IPS-20b (cell line): ENCODE measurements around the gene WBP2NL.

Experiments used
- H3K27ac ChIP-seq: one replicate; pipeline ENCODE4 v1.5.1; 2013; ENCODE audit warnings: low read length
- H3K27me3 ChIP-seq: 2 replicates; pipeline ENCODE4 v1.6.1; 2013; ENCODE audit warnings: mild to moderate bottlenecking, low read length, inconsistent platforms; ENCODE audit not compliant: insufficient read depth
- H3K36me3 ChIP-seq: 2 replicates; pipeline ENCODE4 v1.6.1; 2013; ENCODE audit warnings: low read depth, mild to moderate bottlenecking, inconsistent platforms, low read length, moderate library complexity; ENCODE audit not compliant: insufficient read depth
- H3K4me1 ChIP-seq: 2 replicates; pipeline ENCODE4 v1.6.1; 2013; ENCODE audit warnings: mild to moderate bottlenecking, control low read depth, inconsistent platforms, low read length, moderate library complexity; ENCODE audit not compliant: insufficient read depth
- H3K4me3 ChIP-seq: 2 replicates; pipeline ENCODE4 v1.5.1; 2013; ENCODE audit warnings: mild to moderate bottlenecking, low read length, inconsistent platforms
- H3K9ac ChIP-seq: 2 replicates; pipeline ENCODE4 v1.6.1; 2013; ENCODE audit warnings: low read depth, mild to moderate bottlenecking, inconsistent platforms, low read length, moderate library complexity
- H3K9me3 ChIP-seq: 2 replicates; pipeline ENCODE4 v1.6.1; 2013; ENCODE audit warnings: mild to moderate bottlenecking, low read depth, low read length, inconsistent platforms; ENCODE audit not compliant: insufficient read depth

WBP2NL gene

DNA sequence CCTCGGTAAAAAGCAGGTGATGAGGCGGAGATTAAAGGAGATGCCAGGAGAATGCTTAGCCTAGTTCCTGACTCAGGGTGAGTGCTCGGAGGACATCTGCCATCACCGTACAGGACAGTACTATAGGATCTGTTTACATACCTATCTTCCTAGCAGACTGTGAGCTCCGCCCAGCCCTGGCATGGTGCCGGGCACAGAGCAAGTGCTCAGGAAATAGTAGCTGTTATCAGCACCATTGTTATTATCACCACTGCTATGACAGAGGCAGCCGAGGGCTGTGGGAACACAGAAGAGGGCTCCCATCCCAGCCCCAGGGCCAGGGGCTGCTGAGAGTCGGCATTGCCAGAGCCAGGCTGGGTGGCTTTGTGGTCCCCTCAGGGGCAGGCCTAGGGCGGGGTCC, 30.0 kb upstream of the WBP2NL start:
- no peaks in the 10 kb centered on the region for H3K9me3 ChIP-seq
- H3K27me3 ChIP-seq = peaks cover 11% of the 10 kb centered on the region; the same call in 1 of the 2 replicates
- no peak overlapping the region for H3K27ac ChIP-seq
- no peak overlapping the region for H3K9ac ChIP-seq
- no peaks in the 10 kb centered on the region for H3K36me3 ChIP-seq
- peaks cover 2% of the 10 kb centered on the region; the same call in 1 of the 2 replicates for H3K4me1 ChIP-seq
- H3K4me3 ChIP-seq = no peak overlapping the region

DNA sequence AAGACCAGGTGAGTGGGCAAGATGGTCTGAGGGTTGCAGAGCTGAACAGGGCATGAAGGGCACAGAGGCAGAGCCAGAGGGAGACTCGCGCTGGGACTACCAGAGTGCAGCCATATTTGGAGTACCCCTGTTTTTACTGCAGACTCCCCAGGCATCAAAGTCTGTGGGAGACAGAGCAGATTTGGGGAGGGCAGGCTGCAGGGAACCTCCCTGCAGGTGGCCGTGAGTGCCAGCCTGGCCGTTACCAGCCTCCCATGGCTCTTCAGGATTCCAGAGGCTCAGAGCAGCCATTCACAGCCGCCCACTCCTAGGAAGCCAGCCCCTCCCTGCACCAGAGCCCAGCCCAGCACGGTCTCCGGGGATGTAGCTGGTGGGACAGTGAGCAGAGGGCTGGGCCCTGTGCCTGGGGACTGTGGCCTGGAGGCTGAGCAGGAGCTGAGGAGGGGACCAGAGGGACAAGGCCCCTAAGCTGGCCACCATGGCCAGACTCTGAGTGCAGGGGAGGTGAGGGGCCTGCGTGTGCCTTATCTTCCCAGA, 29.4 kb upstream of the WBP2NL start, which contains the start of gene SEPTIN3:
Gene SEPTIN3, plus strand, starts transcription at position 334 of the 537 bp plus-strand sequence. CDS start 2,050 bp downstream, outside the sequence.
- H3K4me1 ChIP-seq = no peaks in the 10 kb centered on the region; the same call in 1 of the 2 replicates
- no peak within 1 kb of the TSS for H3K9ac ChIP-seq
- H3K27ac ChIP-seq = no peak within 1 kb of the TSS
- H3K27me3 ChIP-seq = peaks cover 11% of the 10 kb centered on the region; the same call in 1 of the 2 replicates
- no peaks in the 10 kb centered on the region for H3K9me3 ChIP-seq
- no peak within 1 kb of the TSS for H3K4me3 ChIP-seq
- no peaks in the 10 kb centered on the region for H3K36me3 ChIP-seq

DNA sequence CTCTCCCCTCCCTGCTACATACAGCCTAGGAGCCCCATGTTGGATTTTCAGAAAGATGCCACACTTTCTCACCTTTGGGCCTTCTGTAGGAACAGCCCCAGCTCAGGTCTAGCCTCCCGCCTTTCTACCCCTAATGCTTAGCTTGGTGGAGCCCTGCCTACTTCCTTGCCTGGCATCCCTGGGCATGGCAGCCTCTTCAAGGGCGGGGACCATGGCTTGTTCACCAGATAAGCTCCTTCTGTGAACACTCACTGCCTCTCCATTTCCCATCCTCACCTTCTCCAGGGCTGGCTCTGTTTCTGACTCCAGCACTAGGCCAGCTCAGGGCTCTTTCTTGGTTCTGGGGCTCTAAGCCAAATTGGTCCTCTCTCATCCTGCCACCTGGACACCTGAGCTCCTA, 28.0 kb upstream of the WBP2NL start:
- no peak overlapping the region for H3K27ac ChIP-seq
- no peaks in the 10 kb centered on the region for H3K36me3 ChIP-seq
- H3K9me3 ChIP-seq = no peaks in the 10 kb centered on the region
- no peaks in the 10 kb centered on the region; the same call in 1 of the 2 replicates for H3K4me1 ChIP-seq
- peaks cover 22% of the 10 kb centered on the region for H3K27me3 ChIP-seq
- no peak overlapping the region for H3K4me3 ChIP-seq
- no peak overlapping the region for H3K9ac ChIP-seq

DNA sequence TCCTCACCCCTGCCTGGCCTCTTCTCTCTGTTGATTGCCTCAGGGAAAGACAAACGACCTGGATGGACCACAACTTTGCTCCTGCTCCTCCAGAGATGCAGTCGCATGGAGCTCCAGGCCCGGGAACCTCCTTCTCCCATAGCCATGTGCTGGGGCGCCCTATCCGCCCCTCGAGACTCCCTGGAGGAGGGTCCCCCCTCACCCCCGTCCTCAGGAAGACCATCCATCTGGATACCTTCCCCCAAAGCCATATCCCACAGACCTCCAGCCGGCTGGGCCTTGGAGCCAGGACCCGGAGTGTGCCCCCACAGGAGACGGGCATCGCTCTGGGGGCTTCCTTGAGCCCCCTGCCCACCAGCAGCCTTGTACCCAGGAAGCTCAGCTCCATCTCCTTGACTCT, 27.2 kb upstream of the WBP2NL start:
- Histone ChIP-seq H3K9me3 (no peaks in the 10 kb centered on the region), H3K4me1 (no peaks in the 10 kb centered on the region; the same call in 1 of the 2 replicates), H3K36me3 (no peaks in the 10 kb centered on the region), H3K27me3 (peaks cover 31% of the 10 kb centered on the region), H3K27ac (no peak overlapping the region), H3K9ac (no peak overlapping the region), H3K4me3 (no peak overlapping the region)

DNA sequence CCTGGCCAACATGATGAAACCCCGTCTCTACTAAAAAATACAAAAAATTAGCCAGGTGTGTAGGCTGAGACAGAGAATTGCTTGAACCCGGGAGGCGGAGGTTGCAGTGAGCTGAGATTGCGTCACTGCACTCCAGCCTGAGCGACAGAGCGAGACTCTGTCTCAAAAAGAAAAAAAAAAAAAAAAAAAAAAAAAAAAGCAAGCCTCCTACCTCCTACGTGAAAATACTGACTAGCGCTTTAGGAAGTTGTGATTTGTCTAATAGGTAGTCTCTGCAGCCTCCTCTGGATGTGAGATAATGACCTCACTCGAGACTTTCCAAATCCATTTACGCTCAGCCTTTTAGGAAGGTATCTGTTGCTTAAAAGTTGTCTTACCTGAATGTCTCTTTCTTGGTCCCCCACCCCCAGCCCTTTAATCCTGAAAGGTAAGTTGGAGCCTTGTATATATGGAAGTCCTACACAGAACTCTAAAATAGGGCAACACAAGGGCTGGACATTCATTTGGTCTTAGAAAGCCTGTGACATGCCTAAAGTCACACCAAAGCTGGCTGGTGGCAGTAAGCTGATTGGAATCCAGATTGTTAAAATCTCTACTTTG, 23.8 kb upstream of the WBP2NL start:
- Histone ChIP-seq H3K9ac (no peak overlapping the region), H3K4me3 (no peak overlapping the region), H3K9me3 (no peaks in the 10 kb centered on the region), H3K27me3 (peaks cover 37% of the 10 kb centered on the region), H3K27ac (no peak overlapping the region), H3K36me3 (no peaks in the 10 kb centered on the region), H3K4me1 (peaks cover 11% of the 10 kb centered on the region; the same call in 1 of the 2 replicates)

DNA sequence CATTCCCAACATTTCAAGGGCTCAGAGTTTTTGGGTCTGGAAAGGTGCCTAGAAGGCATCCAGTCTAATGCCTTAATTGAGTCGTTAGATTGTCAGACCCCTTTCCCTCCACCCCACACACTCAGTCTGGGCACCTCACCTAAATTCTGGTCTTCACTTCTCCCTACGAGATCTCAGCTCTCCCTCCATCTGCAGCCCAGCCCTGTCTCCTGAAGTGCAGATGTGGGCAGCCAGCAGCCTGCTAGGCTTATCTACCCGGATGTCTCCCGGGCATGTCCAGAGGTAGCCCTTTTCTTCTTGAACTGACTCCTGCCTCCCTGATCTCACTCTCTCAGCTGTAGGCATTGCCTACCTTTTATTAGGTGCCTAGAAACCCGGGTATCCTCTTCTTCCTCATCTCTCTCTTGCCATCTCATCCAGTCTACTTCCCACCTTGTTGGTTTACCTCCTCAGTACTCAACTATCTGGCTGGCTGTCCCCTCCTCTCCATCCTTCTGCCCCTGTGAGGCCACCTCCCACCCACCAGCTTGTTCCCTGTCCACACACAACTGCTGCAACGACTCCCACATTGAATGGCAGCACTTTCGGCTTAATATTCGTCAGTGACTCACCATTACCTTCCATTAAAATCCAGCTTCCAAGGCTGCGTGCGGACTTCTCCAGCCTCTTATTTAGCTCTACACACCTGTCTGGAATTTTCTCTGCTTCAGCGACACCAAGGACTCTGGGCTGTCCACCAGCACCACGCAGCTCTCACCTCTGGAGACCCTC, 23.1 kb upstream of the WBP2NL start:
- Histone ChIP-seq H3K36me3 (no peaks in the 10 kb centered on the region), H3K27ac (no peak overlapping the region), H3K4me3 (no peak overlapping the region), H3K27me3 (peaks cover 37% of the 10 kb centered on the region), H3K9me3 (no peaks in the 10 kb centered on the region), H3K9ac (no peak overlapping the region), H3K4me1 (peaks cover 11% of the 10 kb centered on the region; the same call in 1 of the 2 replicates)

DNA sequence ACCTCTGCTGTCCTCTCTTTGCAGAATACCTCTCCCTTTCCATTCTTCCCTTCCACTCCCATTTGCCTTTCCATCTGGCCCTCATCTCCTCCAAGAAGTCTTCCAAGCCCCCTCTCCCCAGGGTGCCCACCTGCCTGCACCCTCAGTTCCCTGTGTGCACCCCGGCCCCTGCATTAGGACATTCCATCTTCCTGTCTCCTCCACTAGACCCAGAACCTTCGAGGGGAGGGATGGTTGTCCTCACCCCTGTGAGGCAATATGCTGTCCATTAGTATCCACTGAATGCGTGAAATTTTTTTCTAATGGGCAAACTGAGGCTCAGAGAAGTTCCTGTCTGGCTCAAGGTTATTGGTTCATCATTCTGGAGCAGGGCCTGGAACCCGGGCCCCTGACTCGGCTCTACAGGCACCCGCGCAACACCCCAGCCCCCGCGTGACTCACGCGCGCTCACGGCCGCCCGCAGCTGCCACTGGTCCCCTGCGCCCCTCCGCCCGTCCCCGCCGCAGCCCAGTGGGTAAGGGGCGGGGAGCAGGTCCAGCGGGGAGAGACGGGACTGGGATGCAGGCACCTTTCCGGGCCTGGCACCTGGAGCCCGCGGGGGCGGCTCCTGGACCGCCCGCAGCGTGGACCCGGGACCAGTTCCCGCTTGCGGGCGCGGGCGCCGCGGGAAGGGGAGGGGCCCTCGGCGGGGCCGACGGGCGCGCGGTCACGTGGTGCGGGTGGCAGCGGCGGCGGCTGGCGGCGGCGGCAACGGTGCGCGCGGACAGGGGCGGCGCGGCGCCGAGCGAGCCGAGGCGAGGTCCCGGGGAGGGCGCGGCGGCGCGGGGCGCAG, 22.3 kb upstream of the WBP2NL start:
- Histone ChIP-seq H3K36me3 (0 out of 2 replicates have a peak, but pooled peaks cover under 1% of the 10 kb centered on the region), H3K27me3 (peaks cover 37% of the 10 kb centered on the region), H3K4me3 (peak overlapping the region; percentile 61), H3K9me3 (no peaks in the 10 kb centered on the region), H3K4me1 (peaks cover 11% of the 10 kb centered on the region; the same call in 1 of the 2 replicates), H3K9ac (peak overlapping the region; percentile 53; the same call in 1 of the 2 replicates), H3K27ac (no peak overlapping the region)

DNA sequence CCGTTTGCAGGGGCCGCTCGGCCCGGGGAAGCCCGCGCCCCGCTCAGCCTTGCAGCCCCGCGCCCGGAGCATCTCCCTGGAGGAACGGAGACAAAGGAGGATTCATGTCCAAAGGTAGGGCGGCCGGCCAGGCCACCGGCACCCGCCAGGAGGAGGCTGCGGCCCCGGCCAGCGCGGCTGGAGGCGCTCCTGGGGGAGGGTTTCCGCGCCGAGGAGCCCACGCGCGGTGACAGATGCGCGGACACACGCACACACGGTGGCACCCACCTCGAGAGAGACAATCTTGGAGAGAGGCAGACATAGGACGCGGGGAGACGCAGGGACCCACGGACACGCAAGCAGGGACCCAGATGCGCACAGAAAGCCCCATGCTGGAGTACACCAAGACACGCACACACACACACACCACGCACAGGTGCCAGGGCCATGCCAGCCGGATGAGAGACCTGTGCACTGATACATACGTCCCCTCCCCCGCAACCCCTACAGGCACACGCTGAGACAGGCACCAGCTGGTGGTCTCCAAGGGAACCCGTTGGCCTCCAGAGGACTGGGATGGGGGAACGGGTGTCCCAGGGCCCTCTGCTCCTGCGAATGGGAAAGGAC, 21.5 kb upstream of the WBP2NL start:
- H3K4me3 ChIP-seq = peak overlapping the region; percentile 92
- peaks cover 35% of the 10 kb centered on the region for H3K27me3 ChIP-seq

DNA sequence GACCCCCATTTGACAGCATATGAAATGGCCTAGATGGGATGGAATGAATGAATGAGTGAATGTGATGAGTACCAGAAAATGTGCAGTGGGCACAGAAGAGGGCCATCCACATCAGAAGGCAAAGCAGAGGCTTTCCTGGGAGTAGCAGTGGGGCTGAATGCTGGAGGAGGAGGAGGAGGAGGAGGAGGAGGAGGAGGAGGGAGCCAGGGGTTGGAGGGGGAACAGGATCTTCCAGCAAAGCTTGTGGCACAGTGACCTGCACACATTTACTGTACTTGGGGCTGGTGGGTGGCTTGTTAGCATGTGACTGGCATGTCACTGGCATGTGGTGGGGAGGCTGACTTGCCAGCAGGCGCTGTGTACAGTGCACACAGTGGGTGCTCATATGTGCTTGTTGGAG, 19.9 kb upstream of the WBP2NL start:
- Histone ChIP-seq H3K9me3 (no peaks in the 10 kb centered on the region), H3K36me3 (peaks cover 13% of the 10 kb centered on the region; the same call in 1 of the 2 replicates), H3K4me3 (no peak overlapping the region), H3K27me3 (peaks cover 25% of the 10 kb centered on the region), H3K9ac (no peak overlapping the region), H3K27ac (no peak overlapping the region), H3K4me1 (peaks cover 11% of the 10 kb centered on the region; the same call in 1 of the 2 replicates)

More for the DNA sequence above, 21.5 kb upstream of the WBP2NL start:
- Histone ChIP-seq H3K9me3 (no peaks in the 10 kb centered on the region), H3K9ac (peak overlapping the region; percentile 71; the same call in 1 of the 2 replicates), H3K36me3 (peaks cover 8% of the 10 kb centered on the region; the same call in 1 of the 2 replicates), H3K27ac (no peak overlapping the region), H3K4me1 (peaks cover 11% of the 10 kb centered on the region; the same call in 1 of the 2 replicates)

DNA sequence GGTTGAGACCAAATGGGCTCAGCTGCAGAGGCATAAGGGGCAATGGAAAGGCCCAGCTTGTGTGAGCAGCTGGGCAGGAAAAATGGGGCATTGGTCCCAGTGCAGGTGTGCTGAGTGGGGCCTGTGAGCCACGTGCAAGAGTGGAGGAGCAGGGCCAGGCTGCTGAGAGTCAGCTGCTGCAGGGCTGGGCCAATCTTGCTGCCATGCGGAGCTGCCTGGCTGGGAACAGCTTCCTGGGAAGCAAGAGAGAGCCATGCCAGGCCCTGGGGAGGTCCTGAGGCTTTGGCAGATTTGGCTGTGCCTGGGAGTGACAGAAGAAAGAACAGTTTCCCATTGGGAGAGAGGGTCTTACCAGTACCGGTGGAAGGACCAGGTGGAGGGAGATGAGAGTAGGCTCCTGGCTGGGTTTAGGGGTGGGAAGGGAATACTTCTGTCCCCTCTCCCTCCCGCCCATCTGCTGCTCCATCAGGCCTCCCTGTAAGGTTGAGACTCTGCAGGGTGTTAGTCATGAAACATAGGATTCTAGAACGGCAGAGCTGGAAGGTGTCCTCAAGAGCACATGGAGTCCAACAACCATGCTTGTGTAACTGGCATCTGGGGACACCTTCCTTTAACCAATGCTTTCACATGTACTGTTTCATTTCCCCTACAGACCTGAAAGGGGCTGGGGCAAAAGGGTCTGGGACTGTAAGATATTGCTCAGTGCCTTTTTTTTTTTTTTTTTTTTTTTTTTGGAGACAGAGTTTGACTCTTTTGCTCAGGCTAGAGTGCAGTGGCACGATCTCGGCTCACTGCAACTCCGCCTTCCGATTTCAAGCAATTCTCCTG, 19.0 kb upstream of the WBP2NL start:
- Histone ChIP-seq H3K9ac (no peak overlapping the region), H3K27ac (no peak overlapping the region), H3K4me3 (no peak overlapping the region), H3K4me1 (peaks cover 11% of the 10 kb centered on the region; the same call in 1 of the 2 replicates), H3K36me3 (peaks cover 14% of the 10 kb centered on the region; the same call in 1 of the 2 replicates), H3K27me3 (peaks cover 24% of the 10 kb centered on the region), H3K9me3 (no peaks in the 10 kb centered on the region)
